Thoracic aorta (tissue), 2 donors: ENCODE results near the gene CTDP1. TPM values are rescaled to one million over a fixed set of nuclear protein-coding genes. Genes with fewer than 3 reads are reported as not detected.

ENCODE experiments used
- ATAC-seq: fragments of 150-250 bp; one replicate; pipeline ENCODE4 v1.8.0; 2017; ENCODE audit warnings: low read depth; ENCODE audit not compliant: insufficient number of reproducible peaks, low FRiP score
- DNase-seq: peaks from one replicate; pipeline ENCODE4 v3.0.0-alpha.2; 2020; ENCODE audit warnings: low spot score
- H3K27ac ChIP-seq, 2 donors: fragments of 200-600 bp; sonication (generic); 1 replicate in 1 of 2; 2 replicates in 1 of 2; pipeline ENCODE4 v1.5.1; 2016; ENCODE audit warnings: mild to moderate bottlenecking in 2 of 2, moderate library complexity in 2 of 2
- H3K27me3 ChIP-seq: fragments of 200-600 bp; sonication (generic); replicated peaks from 2 replicates; pipeline ENCODE4 v1.6.0; 2016; ENCODE audit warnings: mild to moderate bottlenecking; ENCODE audit not compliant: insufficient read depth
- H3K36me3 ChIP-seq: fragments of 200-600 bp; sonication (generic); one replicate; pipeline ENCODE4 v1.5.1; 2016
- H3K4me1 ChIP-seq, 2 donors: fragments of 200-600 bp; sonication (generic); 1 replicate in 1 of 2; 2 replicates in 1 of 2; pipeline versions ENCODE4 v1.5.1 to v1.6.0; 2016; ENCODE audit warnings: low read depth in 2 of 2, mild to moderate bottlenecking in 1 of 2; ENCODE audit not compliant: control insufficient read depth in 1 of 2
- H3K4me3 ChIP-seq: fragments of 200-600 bp; sonication (generic); 2 replicates; pipeline ENCODE4 v1.5.1; 2016; ENCODE audit warnings: mild to moderate bottlenecking
- H3K9me3 ChIP-seq: fragments of 200-600 bp; sonication (generic); 2 replicates; pipeline ENCODE4 v1.5.1; 2016
- total RNA-seq, 2 donors: library from RNA; depleted of rRNA; stranded (reverse); fragments of >200 nt; gene quantifications; one replicate each; pipeline versions ENCODE4 v1.1.0 to v1.2.3, GENCODE V29; 2016
- TF ChIP-seq, protein P1 (sequence below): fragments of 200-600 bp; sonication (generic); IDR thresholded peaks from one replicate; pipeline ENCODE4 v1.5.1; 2019; ENCODE audit warnings: antibody characterized with exemption

The CTDP1 gene
- total RNA-seq, 2 donors from 2014 or later, result 25.0 to 28.0 TPM

DNA sequence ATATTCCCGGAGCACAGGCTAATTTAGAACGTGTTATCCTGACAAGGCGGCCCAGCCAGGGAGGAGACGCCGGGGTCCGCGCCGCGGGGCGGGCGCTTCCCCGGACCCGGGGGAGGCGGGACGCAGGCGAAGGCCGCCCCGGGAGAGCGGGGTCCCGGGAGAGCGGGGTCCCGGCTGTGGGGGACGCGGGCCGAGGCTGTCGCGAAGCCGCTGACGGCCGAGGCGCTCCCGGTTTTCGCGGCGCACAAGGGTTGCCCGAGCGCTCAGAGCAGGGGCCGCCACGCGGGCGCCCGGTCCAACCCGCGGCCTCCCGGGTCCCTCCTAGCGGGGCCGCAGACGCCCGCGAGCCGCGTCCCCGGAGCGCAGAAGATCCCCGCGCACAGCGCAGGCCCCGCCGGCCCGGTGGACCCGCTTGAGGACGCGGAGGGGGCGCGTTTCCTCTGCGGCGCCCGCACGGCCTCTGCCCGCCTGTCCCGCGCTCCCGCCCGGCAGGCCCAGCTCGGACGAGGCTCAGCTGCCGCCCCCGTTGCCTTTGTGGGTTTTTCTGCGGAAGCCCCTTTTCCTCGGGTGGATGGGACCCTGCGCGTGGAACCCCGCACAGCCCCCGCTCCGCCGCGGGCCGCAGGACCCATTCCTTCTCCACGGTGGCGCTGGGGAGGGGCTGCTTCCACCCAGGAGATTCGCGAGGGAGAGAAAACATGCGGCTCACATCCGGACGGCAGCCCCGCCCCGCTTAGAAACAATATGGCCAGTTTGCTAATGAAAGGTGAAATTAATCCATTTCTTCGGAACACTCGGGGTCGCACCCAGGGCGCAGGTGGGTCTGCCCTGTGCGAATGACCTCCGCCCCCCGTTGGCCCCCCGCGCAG, 108.5 kb downstream of the CTDP1 start:
- no peak overlapping the region for H3K27ac ChIP-seq
- no peak for ATAC-seq
- H3K9me3 ChIP-seq, result no peaks in the 10 kb centered on the region
- peak overlapping the region; percentile 29 for H3K4me3 ChIP-seq
- H3K36me3 ChIP-seq, result no peaks in the 10 kb centered on the region
- no peak for DNase-seq
- TF ChIP-seq, protein P1, sequence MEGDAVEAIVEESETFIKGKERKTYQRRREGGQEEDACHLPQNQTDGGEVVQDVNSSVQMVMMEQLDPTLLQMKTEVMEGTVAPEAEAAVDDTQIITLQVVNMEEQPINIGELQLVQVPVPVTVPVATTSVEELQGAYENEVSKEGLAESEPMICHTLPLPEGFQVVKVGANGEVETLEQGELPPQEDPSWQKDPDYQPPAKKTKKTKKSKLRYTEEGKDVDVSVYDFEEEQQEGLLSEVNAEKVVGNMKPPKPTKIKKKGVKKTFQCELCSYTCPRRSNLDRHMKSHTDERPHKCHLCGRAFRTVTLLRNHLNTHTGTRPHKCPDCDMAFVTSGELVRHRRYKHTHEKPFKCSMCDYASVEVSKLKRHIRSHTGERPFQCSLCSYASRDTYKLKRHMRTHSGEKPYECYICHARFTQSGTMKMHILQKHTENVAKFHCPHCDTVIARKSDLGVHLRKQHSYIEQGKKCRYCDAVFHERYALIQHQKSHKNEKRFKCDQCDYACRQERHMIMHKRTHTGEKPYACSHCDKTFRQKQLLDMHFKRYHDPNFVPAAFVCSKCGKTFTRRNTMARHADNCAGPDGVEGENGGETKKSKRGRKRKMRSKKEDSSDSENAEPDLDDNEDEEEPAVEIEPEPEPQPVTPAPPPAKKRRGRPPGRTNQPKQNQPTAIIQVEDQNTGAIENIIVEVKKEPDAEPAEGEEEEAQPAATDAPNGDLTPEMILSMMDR, result no peak
- H3K27me3 ChIP-seq, result no peaks in the 10 kb centered on the region
- H3K4me1 ChIP-seq, result peaks cover 0 to 8% of the 10 kb centered on the region in 2 donors

DNA sequence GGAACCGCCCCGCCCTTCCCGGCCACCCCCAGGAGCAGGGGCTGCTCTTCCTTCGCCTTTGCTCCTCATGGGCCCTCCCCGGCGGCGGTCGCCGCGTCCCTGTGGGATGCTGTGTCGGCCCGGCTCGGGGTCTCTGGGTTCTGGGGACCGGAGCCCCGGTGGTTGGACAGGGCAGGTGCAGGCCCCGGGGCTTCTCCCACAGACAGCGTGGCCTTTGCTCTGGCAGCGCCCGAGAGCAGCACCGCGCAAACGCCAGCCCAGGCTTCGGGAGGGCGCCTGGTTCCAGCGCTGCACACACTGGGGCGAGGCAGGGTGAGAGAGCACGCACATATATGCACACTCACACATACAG, 109.1 kb downstream of the CTDP1 start:
- Histone ChIP-seq H3K27me3 (no peaks in the 10 kb centered on the region), H3K4me3 (no peak overlapping the region), H3K36me3 (no peaks in the 10 kb centered on the region), H3K4me1 (peaks cover 0 to 8% of the 10 kb centered on the region in 2 donors), H3K27ac (no peak overlapping the region), H3K9me3 (no peaks in the 10 kb centered on the region)
- DNase-seq, result no peak
- no peak for ATAC-seq
- TF ChIP-seq, protein P1, result no peak

DNA sequence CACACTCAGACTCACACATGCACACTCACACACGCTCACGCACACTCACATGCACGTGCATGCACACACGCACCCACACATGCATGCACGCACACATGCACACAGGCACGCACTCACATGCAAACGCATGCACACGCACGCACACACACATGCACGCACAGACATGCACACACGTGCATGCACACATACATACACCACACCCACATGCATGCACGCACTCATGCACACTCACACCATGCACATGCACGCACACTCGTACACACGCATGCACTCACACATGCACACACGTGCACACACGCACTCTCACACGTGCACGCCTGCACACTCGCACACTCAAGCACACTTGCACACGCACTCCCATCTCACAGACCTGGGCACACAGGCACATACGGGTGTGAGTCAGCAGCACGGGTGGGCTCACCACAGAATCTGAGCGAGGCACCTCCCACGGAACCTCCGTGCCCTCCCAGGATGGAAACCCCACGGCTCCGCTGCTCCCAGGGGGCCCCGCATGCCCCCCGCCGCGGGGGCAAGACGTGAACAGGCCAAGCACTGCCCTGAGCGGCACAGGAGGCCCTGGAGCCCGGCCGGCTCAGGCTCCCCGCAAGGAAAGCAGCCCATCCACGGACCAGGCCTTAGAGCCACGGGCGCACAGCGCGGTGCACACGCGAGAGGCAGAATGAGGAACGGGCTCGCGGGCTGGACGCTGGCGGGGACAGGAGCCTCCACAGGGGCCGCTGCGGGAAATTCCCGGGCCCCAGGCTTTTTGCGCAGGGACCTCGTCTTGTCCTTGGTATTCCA, 109.7 kb downstream of the CTDP1 start:
- H3K27ac ChIP-seq, result no peak overlapping the region
- no peak for DNase-seq
- TF ChIP-seq, protein P1, result no peak
- H3K9me3 ChIP-seq, result no peaks in the 10 kb centered on the region
- H3K36me3 ChIP-seq, result no peaks in the 10 kb centered on the region
- no peak for ATAC-seq
- no peaks in the 10 kb centered on the region for H3K27me3 ChIP-seq
- H3K4me3 ChIP-seq, result no peak overlapping the region
- H3K4me1 ChIP-seq, result peaks cover 0 to 8% of the 10 kb centered on the region in 2 donors

DNA sequence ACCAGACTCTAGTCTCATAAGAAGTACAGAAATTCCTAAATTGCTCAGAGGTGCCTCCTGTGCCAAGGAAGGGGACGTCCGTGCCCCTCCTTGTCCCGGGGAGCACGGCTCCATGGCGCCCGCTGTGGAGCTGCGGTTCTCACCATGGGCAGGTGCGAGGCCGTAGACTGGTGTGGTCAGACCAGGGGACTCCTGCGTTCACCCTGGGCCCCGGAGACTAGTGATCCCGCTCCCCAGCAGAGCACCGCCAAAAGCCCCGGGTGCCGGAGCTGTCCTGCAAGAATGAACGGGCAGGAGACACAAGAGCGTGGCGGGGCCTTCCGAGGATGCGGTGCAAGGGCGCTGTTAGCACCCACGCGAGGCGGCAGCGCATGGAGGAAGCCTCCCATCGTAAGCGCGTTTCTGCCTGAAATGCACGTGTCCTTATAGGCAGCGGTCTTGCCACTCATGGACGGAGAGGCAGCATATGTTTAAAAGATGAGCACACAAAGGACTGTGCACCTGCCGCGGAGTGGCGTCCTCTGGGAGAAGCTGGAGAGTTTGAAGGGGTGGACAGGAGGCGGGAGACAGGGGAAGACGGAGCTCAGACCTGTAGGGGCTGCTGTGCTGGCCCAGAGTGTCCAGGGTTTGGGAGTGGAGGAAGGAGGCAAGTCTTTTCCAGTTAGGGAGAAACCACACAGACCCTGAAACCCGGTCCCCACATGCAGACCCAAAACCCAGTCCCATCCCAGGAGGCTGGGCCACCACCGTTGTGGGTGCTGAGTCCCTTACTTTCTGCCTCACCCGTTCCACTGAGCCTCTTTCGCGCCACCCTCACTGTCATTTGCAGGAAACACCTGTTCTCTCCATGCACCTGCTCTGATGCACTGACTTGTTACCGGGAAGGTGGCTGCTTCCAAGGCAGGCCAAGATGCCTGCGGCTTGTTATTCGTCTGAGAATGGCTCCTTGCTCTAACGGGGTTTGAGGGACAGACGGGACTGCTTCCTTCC, 110.6 kb downstream of the CTDP1 start:
- TF ChIP-seq, protein P1, result no peak
- H3K9me3 ChIP-seq, result no peaks in the 10 kb centered on the region
- no peak for ATAC-seq
- no peak for DNase-seq
- H3K27me3 ChIP-seq, result no peaks in the 10 kb centered on the region
- H3K4me1 ChIP-seq, result peaks cover 0 to 8% of the 10 kb centered on the region in 2 donors
- no peak overlapping the region for H3K4me3 ChIP-seq
- no peak overlapping the region for H3K27ac ChIP-seq
- H3K36me3 ChIP-seq, result no peaks in the 10 kb centered on the region
